Measurements from ENCODE around the gene BMP7. TPM values are rescaled to one million over a fixed set of nuclear protein-coding genes. Genes with fewer than 3 reads are reported as not detected.

BMP7 gene
- total RNA-seq, 4 donors from 2014 or later: 0.44 to 0.82 TPM; not detected in 2

GRCh38 chr20:57189713-57190112, 76.7 kb downstream of the BMP7 start:
- TF ChIP-seq, protein P1, sequence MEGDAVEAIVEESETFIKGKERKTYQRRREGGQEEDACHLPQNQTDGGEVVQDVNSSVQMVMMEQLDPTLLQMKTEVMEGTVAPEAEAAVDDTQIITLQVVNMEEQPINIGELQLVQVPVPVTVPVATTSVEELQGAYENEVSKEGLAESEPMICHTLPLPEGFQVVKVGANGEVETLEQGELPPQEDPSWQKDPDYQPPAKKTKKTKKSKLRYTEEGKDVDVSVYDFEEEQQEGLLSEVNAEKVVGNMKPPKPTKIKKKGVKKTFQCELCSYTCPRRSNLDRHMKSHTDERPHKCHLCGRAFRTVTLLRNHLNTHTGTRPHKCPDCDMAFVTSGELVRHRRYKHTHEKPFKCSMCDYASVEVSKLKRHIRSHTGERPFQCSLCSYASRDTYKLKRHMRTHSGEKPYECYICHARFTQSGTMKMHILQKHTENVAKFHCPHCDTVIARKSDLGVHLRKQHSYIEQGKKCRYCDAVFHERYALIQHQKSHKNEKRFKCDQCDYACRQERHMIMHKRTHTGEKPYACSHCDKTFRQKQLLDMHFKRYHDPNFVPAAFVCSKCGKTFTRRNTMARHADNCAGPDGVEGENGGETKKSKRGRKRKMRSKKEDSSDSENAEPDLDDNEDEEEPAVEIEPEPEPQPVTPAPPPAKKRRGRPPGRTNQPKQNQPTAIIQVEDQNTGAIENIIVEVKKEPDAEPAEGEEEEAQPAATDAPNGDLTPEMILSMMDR (IDR thresholded peaks at IDR 0.05; ENCODE audit: low read depth): no peak

DNA sequence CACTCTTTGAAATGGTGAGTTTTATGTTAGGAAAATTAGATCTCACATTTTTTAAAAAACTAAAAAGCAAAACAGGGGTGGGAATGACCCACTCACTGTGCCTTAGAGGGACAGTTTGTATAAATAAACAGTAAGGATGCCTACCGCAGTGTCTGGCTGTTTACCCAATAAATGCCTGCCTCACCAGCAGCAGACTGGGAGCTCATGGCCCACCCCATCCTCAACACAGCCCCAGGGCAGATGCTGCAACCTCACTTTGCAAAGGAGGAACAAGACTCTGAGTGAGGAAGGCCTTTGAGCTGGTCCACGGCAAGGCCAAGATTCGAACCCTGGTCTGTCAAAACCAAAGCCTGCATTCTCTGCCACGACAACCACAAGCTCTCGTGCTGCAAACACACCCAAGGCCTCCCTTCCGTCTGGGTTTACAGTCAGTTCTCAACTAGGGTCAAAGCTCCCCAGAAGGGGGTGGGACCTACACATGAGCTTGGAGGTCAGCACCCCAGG, 77.8 kb downstream of the BMP7 start:
- TF ChIP-seq, protein P1 (IDR thresholded peaks at IDR 0.05; ENCODE audit: low read depth): peak; percentile 38

- TF ChIP-seq, protein P1 (IDR thresholded peaks at IDR 0.05; ENCODE audit: low read depth): peak; percentile 93
These were observed 78.4 kb downstream of the BMP7 start for GRCh38 chr20:57188056-57188455.

GRCh38 chr20:57187068-57187634, 79.3 kb downstream of the BMP7 start:
- TF ChIP-seq, protein P1 (IDR thresholded peaks at IDR 0.05; ENCODE audit: low read depth): no peak

DNA sequence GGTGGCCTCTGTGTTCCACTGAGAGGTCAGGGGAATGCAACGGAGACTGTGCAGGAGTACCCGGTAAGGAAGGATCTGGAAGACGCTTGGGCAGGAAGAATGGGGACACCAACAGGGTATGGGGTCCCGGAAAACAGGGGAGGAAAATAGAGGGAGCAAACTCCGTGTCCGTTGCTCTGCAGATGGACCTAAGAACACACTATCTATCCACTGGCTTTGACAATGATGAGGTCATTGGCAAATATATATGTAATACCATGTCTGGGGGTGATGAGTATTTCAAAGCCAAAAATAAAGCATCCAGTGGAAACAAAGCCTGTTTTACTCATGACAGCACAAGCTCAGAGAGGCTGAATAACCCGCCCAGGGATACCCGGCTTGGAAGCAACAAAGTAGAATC, 80.2 kb downstream of the BMP7 start:
- TF ChIP-seq, protein P1 (IDR thresholded peaks at IDR 0.05; ENCODE audit: low read depth): no peak

DNA sequence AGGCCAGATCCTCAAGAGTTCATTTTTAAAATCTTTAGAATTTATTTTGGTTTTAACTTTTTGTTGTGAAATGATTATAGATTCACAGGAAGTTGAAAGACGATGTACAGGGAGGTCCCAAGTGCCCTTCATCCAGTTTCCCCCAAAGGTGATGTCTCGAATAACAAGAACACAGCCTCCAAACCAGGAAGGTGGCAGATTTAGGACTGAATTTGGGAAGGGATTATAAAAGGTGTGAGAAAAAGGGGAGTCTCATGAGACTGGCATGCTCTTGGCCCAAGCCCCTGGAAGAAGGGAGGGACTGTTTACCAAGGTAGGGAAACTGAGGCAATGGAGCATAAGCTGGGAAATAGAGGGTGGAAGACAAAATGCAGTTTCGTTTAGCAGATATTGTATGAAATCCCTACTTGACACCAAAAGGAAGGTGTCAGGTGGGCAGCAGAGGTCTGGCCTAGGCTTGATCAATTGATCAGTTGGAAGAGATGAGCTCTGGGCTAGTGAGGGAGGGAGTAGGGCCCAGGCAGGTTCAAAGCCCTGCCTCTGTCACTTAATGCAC, 81.2 kb downstream of the BMP7 start:
- TF ChIP-seq, protein P1 (IDR thresholded peaks at IDR 0.05; ENCODE audit: low read depth): no peak

DNA sequence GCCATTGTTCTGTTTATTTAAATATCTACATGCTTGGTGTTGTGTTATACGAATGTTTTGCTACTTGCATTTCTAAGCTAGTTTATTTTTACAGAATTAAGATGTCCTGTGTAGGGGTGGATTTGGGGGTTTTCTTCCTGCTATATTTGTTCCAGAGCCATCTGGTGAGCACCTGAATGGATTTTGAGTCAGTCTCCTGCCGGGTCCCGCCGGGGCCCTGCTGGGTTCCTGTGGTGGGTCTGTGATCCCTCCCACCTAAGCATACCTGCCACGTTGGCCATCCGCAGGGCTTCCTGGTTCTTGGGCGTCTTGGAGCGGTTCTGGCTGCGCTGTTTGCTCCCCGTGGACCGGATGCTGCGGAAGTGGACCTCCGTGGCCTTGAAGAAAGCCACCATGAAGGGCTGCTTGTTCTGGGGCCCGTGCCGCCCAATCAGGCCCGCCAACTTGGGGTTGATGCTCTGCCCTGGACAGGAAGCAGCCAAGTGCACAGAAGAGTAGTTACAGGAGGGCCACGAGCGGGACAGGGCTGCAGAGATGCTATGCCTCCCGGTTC, 82.9 kb downstream of the BMP7 start:
- TF ChIP-seq, protein P1 (IDR thresholded peaks at IDR 0.05; ENCODE audit: low read depth): peak; percentile 72
